K562 (cell line): ENCODE measurements around the gene FBXO22. TPM values are rescaled to one million over a fixed set of nuclear protein-coding genes. Genes with fewer than 3 reads are reported as not detected.
A peak's percentile ranks its signal among the peaks of the same experiment; 100 is the strongest.

Source experiments
- CBFA2T2 ChIP-seq: fragments of 450-650 bp; conservative IDR thresholded peaks from 2 replicates; pipeline ENCODE4 v1.6.1; 2017; ENCODE audit warnings: mild to moderate bottlenecking
- CBFA2T3 ChIP-seq: fragments of 450-650 bp; IDR thresholded peaks from 2 replicates; pipeline ENCODE4 v1.6.1; 2017
- HMGN3 ChIP-seq: IDR thresholded peaks from 2 replicates; pipeline ENCODE4 v1.6.1; 2011; ENCODE audit warnings: borderline replicate concordance, low read depth, mild to moderate bottlenecking, mixed read lengths, low read length; ENCODE audit not compliant: insufficient read length; ENCODE audit errors: extremely low read depth
- LCOR ChIP-seq: sonication (generic); formaldehyde crosslinking; IDR thresholded peaks from 2 replicates; pipeline ENCODE4 v1.8.0; 2022; ENCODE audit warnings: mild to moderate bottlenecking, missing genetic modification reagents
- MTF1 ChIP-seq: fragments of 250-450 bp; sonication (Bioruptor Pico); IDR thresholded peaks from 2 replicates; pipeline ENCODE4 v1.9.0; 2021; ENCODE audit warnings: moderate library complexity, mild to moderate bottlenecking, inconsistent platforms, borderline replicate concordance
- NONO ChIP-seq, 2 experiments: fragments of 200-400 bp in 1 of 2; fragments of 450-650 bp in 1 of 2; formaldehyde crosslinking in 1 of 2; IDR thresholded peaks; 2 replicates each; pipeline ENCODE4 v1.6.1; 2017; ENCODE audit warnings: low read depth in 2 of 2, mild to moderate bottlenecking in 2 of 2, moderate library complexity in 2 of 2, low read length in 1 of 2
- NUFIP1 ChIP-seq: fragments of 450-650 bp; IDR thresholded peaks from 2 replicates; pipeline ENCODE4 v1.6.1; 2018; ENCODE audit not compliant: partially characterized antibody
- RB1 ChIP-seq: fragments of 450-650 bp; IDR thresholded peaks from 2 replicates; pipeline ENCODE4 v1.6.1; 2017; ENCODE audit warnings: low read depth, mild to moderate bottlenecking
- SAFB2 ChIP-seq: fragments of 200-400 bp; formaldehyde crosslinking; IDR thresholded peaks from 2 replicates; pipeline ENCODE4 v1.6.1; 2018; ENCODE audit warnings: borderline replicate concordance, low read length, low read depth, moderate library complexity; ENCODE audit not compliant: severe bottlenecking
- SLC30A9 ChIP-seq: fragments of 250-450 bp; sonication (Bioruptor Pico); IDR thresholded peaks from 2 replicates; pipeline ENCODE4 v1.8.0; 2022; ENCODE audit warnings: mild to moderate bottlenecking, moderate library complexity
- SPI1 ChIP-seq: IDR thresholded peaks from 2 replicates; pipeline ENCODE4 v1.6.1; 2011; ENCODE audit warnings: low read depth, low read length, control low read depth, borderline replicate concordance
- TGIF2 ChIP-seq: sonication (generic); formaldehyde crosslinking; IDR thresholded peaks from 2 replicates; pipeline ENCODE4 v1.8.1; 2022; ENCODE audit warnings: mild to moderate bottlenecking, missing genetic modification reagents, moderate library complexity
- ZBTB8A ChIP-seq: fragments of 450-650 bp; IDR thresholded peaks from 2 replicates; pipeline ENCODE4 v1.6.1; 2018; ENCODE audit warnings: mild to moderate bottlenecking, moderate library complexity; ENCODE audit not compliant: partially characterized antibody
- ZNF212 ChIP-seq: fragments of 450-650 bp; formaldehyde crosslinking; IDR thresholded peaks from 2 replicates; pipeline ENCODE4 v1.4.0; 2020; ENCODE audit warnings: mild to moderate bottlenecking
- ZNF253 ChIP-seq: fragments of 250-450 bp; sonication (Bioruptor Pico); conservative IDR thresholded peaks from 2 replicates; pipeline ENCODE4 v1.6.1; 2021; ENCODE audit warnings: mild to moderate bottlenecking
- polyA plus RNA-seq, 8 experiments: library from polyadenylated mRNA; depleted of rRNA in 4 of 8; stranded (reverse) in 5 of 8; unstranded in 3 of 8; fragments of >200 nt; fragmentation: Nextera tagmentation in 2 of 8; fragmentation: Illumina TruSeq in 1 of 8; extraction: Ambion mirVana in 2 of 8; extraction: Trizol in 1 of 8; gene quantifications; 2 replicates each; pipeline versions ENCODE4 v1.2.1 to v1.2.3, GENCODE V29; 2011 to 2014; ENCODE audit warnings: inconsistent platforms in 1 of 8, missing spikeins in 1 of 8
- total RNA-seq, 7 experiments: library from RNA; depleted of rRNA in 6 of 7; stranded (reverse); fragments of >200 nt in 6 of 7; fragmentation: Illumina TruSeq in 2 of 7; extraction: Trizol in 2 of 7; gene quantifications; 2 replicates each; pipeline versions ENCODE4 v1.2.1 to v1.2.3, GENCODE V29; 2011 to 2021; ENCODE audit warnings: low replicate concordance in 1 of 7
- TF ChIP-seq, protein P1 (sequence below): sonication (generic); formaldehyde crosslinking; IDR thresholded peaks from 2 replicates; pipeline ENCODE4 v1.8.0; 2023; ENCODE audit warnings: mild to moderate bottlenecking, missing genetic modification reagents
- TF ChIP-seq, protein P2 (sequence below): fragments of 450-650 bp; formaldehyde crosslinking; IDR thresholded peaks from 2 replicates; pipeline ENCODE4 v1.4.0; 2022; ENCODE audit warnings: missing genetic modification characterization
- TF ChIP-seq, protein P3 (sequence below): fragments of 450-650 bp; IDR thresholded peaks from 2 replicates; pipeline ENCODE4 v1.6.1; 2017; ENCODE audit warnings: mild to moderate bottlenecking, moderate library complexity
- TF ChIP-seq, protein P4 (sequence below): fragments of 450-650 bp; IDR thresholded peaks from 2 replicates; pipeline ENCODE4 v1.6.1; 2016; ENCODE audit warnings: mild to moderate bottlenecking

FBXO22 gene
- total and polyA plus RNA-seq, 9 of the 15 experiments (the other 6 are each of a cell fraction or from before 2014, with no cell fraction given) = 24.4 to 99.4 (median 66.5) TPM

DNA sequence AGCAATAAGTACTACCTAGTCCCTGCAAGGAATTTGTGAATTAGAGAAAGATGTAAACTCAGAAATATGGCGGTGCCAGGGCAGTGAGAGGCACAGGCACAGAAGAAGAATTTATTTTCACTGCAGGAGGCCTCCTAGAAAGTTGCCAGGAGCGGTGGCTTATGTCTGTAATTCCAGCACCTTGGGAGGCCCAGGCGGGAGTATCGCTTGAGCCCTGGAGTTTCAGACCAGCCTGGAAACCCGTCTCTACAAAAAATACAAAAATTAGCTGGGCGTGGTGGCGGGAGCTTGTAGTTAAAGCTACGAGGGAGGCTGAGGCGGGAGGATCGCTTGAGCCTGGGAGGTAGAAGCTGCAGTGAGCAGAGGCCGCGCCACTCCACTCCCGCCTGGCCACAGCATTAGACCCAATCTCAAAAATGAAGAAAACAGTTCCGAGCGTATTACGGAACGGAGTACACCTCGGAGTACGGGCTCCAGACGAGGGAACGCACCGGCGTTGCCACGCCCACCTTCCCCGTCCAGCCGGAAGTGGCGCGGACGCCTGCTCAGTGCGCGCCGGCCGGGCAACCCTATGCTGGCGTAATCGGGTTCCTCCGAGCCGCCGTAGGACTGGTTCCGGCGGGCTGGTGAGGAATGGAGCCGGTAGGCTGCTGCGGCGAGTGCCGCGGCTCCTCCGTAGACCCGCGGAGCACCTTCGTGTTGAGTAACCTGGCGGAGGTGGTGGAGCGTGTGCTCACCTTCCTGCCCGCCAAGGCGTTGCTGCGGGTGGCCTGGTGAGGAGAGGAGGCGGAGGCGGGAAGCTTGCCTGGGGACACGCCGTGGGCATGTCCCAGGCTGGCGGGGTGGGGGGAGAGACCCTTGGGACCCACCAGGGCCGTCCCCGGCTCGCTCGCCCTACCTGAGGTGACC, at the start of gene FBXO22 (continued):
- no peak for TF ChIP-seq SAFB2
- peak; percentile 78 for TF ChIP-seq HMGN3
- peak; percentile 94 for TF ChIP-seq RB1
- no peak for TF ChIP-seq MTF1 (CRISPR knock-in tag)
- TF ChIP-seq CBFA2T2 = no peak
- no peak for TF ChIP-seq ZBTB8A
- TF ChIP-seq, protein P1, sequence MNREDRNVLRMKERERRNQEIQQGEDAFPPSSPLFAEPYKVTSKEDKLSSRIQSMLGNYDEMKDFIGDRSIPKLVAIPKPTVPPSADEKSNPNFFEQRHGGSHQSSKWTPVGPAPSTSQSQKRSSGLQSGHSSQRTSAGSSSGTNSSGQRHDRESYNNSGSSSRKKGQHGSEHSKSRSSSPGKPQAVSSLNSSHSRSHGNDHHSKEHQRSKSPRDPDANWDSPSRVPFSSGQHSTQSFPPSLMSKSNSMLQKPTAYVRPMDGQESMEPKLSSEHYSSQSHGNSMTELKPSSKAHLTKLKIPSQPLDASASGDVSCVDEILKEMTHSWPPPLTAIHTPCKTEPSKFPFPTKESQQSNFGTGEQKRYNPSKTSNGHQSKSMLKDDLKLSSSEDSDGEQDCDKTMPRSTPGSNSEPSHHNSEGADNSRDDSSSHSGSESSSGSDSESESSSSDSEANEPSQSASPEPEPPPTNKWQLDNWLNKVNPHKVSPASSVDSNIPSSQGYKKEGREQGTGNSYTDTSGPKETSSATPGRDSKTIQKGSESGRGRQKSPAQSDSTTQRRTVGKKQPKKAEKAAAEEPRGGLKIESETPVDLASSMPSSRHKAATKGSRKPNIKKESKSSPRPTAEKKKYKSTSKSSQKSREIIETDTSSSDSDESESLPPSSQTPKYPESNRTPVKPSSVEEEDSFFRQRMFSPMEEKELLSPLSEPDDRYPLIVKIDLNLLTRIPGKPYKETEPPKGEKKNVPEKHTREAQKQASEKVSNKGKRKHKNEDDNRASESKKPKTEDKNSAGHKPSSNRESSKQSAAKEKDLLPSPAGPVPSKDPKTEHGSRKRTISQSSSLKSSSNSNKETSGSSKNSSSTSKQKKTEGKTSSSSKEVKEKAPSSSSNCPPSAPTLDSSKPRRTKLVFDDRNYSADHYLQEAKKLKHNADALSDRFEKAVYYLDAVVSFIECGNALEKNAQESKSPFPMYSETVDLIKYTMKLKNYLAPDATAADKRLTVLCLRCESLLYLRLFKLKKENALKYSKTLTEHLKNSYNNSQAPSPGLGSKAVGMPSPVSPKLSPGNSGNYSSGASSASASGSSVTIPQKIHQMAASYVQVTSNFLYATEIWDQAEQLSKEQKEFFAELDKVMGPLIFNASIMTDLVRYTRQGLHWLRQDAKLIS (CRISPR knock-in tag) = peak; percentile 90; the same call in 1 of the 2 replicates
- peak; percentile 12; the same call in 1 of the 2 replicates for TF ChIP-seq CBFA2T3
- no peak for TF ChIP-seq NUFIP1
- TF ChIP-seq, protein P2, sequence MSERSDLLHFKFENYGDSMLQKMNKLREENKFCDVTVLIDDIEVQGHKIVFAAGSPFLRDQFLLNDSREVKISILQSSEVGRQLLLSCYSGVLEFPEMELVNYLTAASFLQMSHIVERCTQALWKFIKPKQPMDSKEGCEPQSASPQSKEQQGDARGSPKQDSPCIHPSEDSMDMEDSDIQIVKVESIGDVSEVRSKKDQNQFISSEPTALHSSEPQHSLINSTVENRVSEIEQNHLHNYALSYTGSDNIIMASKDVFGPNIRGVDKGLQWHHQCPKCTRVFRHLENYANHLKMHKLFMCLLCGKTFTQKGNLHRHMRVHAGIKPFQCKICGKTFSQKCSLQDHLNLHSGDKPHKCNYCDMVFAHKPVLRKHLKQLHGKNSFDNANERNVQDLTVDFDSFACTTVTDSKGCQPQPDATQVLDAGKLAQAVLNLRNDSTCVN (CRISPR knock-in tag) = no peak
- TF ChIP-seq LCOR (CRISPR knock-in tag) = no peak
- TF ChIP-seq, protein P3, sequence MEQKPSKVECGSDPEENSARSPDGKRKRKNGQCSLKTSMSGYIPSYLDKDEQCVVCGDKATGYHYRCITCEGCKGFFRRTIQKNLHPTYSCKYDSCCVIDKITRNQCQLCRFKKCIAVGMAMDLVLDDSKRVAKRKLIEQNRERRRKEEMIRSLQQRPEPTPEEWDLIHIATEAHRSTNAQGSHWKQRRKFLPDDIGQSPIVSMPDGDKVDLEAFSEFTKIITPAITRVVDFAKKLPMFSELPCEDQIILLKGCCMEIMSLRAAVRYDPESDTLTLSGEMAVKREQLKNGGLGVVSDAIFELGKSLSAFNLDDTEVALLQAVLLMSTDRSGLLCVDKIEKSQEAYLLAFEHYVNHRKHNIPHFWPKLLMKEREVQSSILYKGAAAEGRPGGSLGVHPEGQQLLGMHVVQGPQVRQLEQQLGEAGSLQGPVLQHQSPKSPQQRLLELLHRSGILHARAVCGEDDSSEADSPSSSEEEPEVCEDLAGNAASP = no peak
- no peak for TF ChIP-seq ZNF212 (CRISPR knock-in tag)
- TF ChIP-seq SPI1 = 0 out of 2 replicates have a peak, but pooled peaks have one; percentile 14
- TF ChIP-seq, protein P4, sequence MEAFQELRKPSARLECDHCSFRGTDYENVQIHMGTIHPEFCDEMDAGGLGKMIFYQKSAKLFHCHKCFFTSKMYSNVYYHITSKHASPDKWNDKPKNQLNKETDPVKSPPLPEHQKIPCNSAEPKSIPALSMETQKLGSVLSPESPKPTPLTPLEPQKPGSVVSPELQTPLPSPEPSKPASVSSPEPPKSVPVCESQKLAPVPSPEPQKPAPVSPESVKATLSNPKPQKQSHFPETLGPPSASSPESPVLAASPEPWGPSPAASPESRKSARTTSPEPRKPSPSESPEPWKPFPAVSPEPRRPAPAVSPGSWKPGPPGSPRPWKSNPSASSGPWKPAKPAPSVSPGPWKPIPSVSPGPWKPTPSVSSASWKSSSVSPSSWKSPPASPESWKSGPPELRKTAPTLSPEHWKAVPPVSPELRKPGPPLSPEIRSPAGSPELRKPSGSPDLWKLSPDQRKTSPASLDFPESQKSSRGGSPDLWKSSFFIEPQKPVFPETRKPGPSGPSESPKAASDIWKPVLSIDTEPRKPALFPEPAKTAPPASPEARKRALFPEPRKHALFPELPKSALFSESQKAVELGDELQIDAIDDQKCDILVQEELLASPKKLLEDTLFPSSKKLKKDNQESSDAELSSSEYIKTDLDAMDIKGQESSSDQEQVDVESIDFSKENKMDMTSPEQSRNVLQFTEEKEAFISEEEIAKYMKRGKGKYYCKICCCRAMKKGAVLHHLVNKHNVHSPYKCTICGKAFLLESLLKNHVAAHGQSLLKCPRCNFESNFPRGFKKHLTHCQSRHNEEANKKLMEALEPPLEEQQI = no peak
- TF ChIP-seq NONO (IDR thresholded peaks at IDR 0.05; ENCODE audit: low read depth in 2 of 2, low read length in 1 of 2) = peak in 1 of 2 experiments; percentile 55; a peak in 1 of 4 replicates
- no peak for TF ChIP-seq TGIF2 (CRISPR knock-in tag)
- no peak for TF ChIP-seq SLC30A9 (CRISPR knock-in tag)
- TF ChIP-seq ZNF253 (CRISPR knock-in tag) = no peak
